Right lobe of liver (tissue), 6 donors: ENCODE measurements around the gene NFYC. TPM values are rescaled to one million over a fixed set of nuclear protein-coding genes. Genes with fewer than 3 reads are reported as not detected.
"Not testable (repeated sequence)": the region's sequence is repeated elsewhere in the genome, so short reads cannot be mapped to it uniquely, and the experiment has no call there.

Source experiments
- ATAC-seq, 4 donors: fragments of 200-7000 bp; cut with Tn5 transposase; one replicate each; pipeline ENCODE4 v1.9.1; 2020; ENCODE audit warnings: mild to moderate bottlenecking in 4 of 4, moderate library complexity in 4 of 4
- DNase-seq, 3 donors: peaks; one replicate each; pipeline ENCODE4 v3.0.0-alpha.2; 2020
- H3K27ac ChIP-seq, 3 donors: fragments of 200-600 bp; one replicate each; pipeline ENCODE4 v1.8.0; 2022
- H3K27me3 ChIP-seq, 2 donors: fragments of 200-600 bp; one replicate each; pipeline ENCODE4 v1.8.0; 2022
- H3K36me3 ChIP-seq, 4 donors: fragments of 200-600 bp; sonication (generic) in 1 of 4; one replicate each; pipeline versions ENCODE4 v1.5.1 to v1.8.0; 2017 to 2022; ENCODE audit warnings: control low read depth in 1 of 4
- H3K4me1 ChIP-seq, 4 donors: fragments of 200-600 bp; sonication (generic) in 1 of 4; one replicate each; pipeline versions ENCODE4 v1.5.1 to v1.8.0; 2017 to 2022; ENCODE audit warnings: control low read depth in 1 of 4
- H3K4me3 ChIP-seq, 3 donors: fragments of 200-600 bp; one replicate each; pipeline ENCODE4 v1.8.0; 2022
- H3K9me3 ChIP-seq, 4 donors: fragments of 200-600 bp; sonication (generic) in 1 of 4; one replicate each; pipeline versions ENCODE4 v1.5.1 to v1.8.0; 2017 to 2022; ENCODE audit warnings: control low read depth in 1 of 4
- CTCF ChIP-seq, 4 donors: fragments of 200-600 bp in 3 of 4; fragments of 450-650 bp in 1 of 4; IDR thresholded peaks; one replicate each; pipeline versions ENCODE4 v1.5.1 to v1.8.0; 2016 to 2022; ENCODE audit warnings: antibody characterized with exemption in 4 of 4, mild to moderate bottlenecking in 2 of 4
- POLR2A ChIP-seq: fragments of 450-650 bp; IDR thresholded peaks from one replicate; pipeline ENCODE4 v1.6.1; 2017; ENCODE audit warnings: antibody characterized with exemption, mild to moderate bottlenecking
- WGBS: methylation state at CpG from one replicate; pipeline ENCODE4 v1.1.6; 2018; ENCODE audit warnings: low coverage, low lambda C conversion rate; ENCODE audit not compliant: insufficient coverage; ENCODE audit errors: missing lambda C conversion rate; 5-methylcytosine and 5-hydroxymethylcytosine counted together
- intact Hi-C, 2 donors: fragments of 100-400 bp; cut with DNase I; formaldehyde crosslinking; loops; one replicate each; pipeline versions ENCODE4 v1.11.2 to v1.14.1; 2022
- total RNA-seq, 6 experiments: library from RNA; depleted of rRNA in 2 of 6; stranded (reverse); fragments of >200 nt in 2 of 6; fragmentation: NEBNext Ultra II Directional in 3 of 6; extraction: Animal tissue kit (Norgen Biotek cat#: 25700) in 3 of 6; gene quantifications; one replicate each; pipeline versions ENCODE4 v1.1.0 to v1.2.4, GENCODE V29; 2016 to 2023
- donor health status: DM: no; HTN: yes; CAD: no.
- donor health status: DM: no; HTN: no; CAD: no.
- donor health status: DM: no; HTN: no; CAD: no.
- donor health status: DM: no; HTN: yes; CAD: no.
- donor health status: DM: no; HTN: yes; CAD: no.

NFYC gene
- total RNA-seq, 6 experiments from 2014 or later, result 21.9 to 36.1 (median 28.1) TPM

GRCh38 chr1:40701684-40702083 is 10.2 kb downstream of the NFYC start:
- no peaks in the 10 kb centered on the region for H3K9me3 ChIP-seq
- no peaks in the 10 kb centered on the region for H3K27me3 ChIP-seq
- no peaks in the 10 kb centered on the region for H3K36me3 ChIP-seq
- intact Hi-C loops, result no loop called here
- TF ChIP-seq CTCF (IDR thresholded peaks at IDR 0.05) (no peak), POLR2A (no peak)
- H3K4me3 ChIP-seq, result no peak overlapping the region
- 36% methylated on average over 2 of the region's 3 CpGs for WGBS
- peaks cover 0 to 47% (median 11%) of the 10 kb centered on the region in 4 donors for H3K4me1 ChIP-seq
- DNase-seq, result no peak
- ATAC-seq, result no peak
- no peak overlapping the region for H3K27ac ChIP-seq

- H3K27me3 ChIP-seq, H3K27ac ChIP-seq, intact Hi-C loops, ATAC-seq, H3K4me3 ChIP-seq, H3K9me3 ChIP-seq, H3K36me3 ChIP-seq, DNase-seq: not testable (repeated sequence)
- H3K4me1 ChIP-seq, result peaks cover 0 to 43% (median 11%) of the 10 kb centered on the region in 4 donors
- WGBS, result 78% methylated on average over 8 of the region's 9 CpGs
Observed at GRCh38 chr1:40702810-40703209, 11.3 kb downstream of the NFYC start.

- Histone ChIP-seq H3K27ac (no peak overlapping the region), H3K4me3 (no peak overlapping the region), H3K4me1 (peaks cover 0 to 43% (median 11%) of the 10 kb centered on the region in 4 donors), H3K36me3 (no peaks in the 10 kb centered on the region), H3K27me3 (no peaks in the 10 kb centered on the region), H3K9me3 (no peaks in the 10 kb centered on the region)
- ATAC-seq (peak in 1 of 4 donors; percentile 11), DNase-seq (no peak)
- TF ChIP-seq POLR2A (no peak), CTCF (IDR thresholded peaks at IDR 0.05) (no peak)
- 86% methylated on average over 2 of the region's 3 CpGs for WGBS
- intact Hi-C loops, result no loop called here
Observed at GRCh38 chr1:40703316-40703715, 11.8 kb downstream of the NFYC start.

- Histone ChIP-seq H3K27me3 (no peaks in the 10 kb centered on the region), H3K36me3 (no peaks in the 10 kb centered on the region), H3K4me1 (peaks cover 0 to 34% (median 11%) of the 10 kb centered on the region in 4 donors), H3K4me3 (no peak overlapping the region), H3K27ac (peak overlapping the region in 1 of 3 donors; percentile 12), H3K9me3 (no peaks in the 10 kb centered on the region)
- peak in 3 of 4 donors; percentile 7 to 55 (median 7) for ATAC-seq
- TF ChIP-seq CTCF (IDR thresholded peaks at IDR 0.05), result no peak
- no peak for DNase-seq
- WGBS, result 48% methylated on average over 3 of the region's 3 CpGs
- intact Hi-C loops, result no loop called here
Observed at GRCh38 chr1:40704817-40705733, 13.6 kb downstream of the NFYC start.

- DNase-seq (no peak), ATAC-seq (no peak)
- no peak overlapping the region for H3K4me3 ChIP-seq
- no peaks in the 10 kb centered on the region for H3K27me3 ChIP-seq
- H3K9me3 ChIP-seq, result no peaks in the 10 kb centered on the region
- H3K27ac ChIP-seq, result no peak overlapping the region
- 90% methylated on average over 4 of the region's 4 CpGs for WGBS
- peaks cover 0 to 46% (median 11%) of the 10 kb centered on the region in 4 donors for H3K4me1 ChIP-seq
- no peaks in the 10 kb centered on the region for H3K36me3 ChIP-seq
- no peak for TF ChIP-seq POLR2A
- no peak for TF ChIP-seq CTCF (IDR thresholded peaks at IDR 0.05)
- intact Hi-C loops, result no loop called here
Observed at GRCh38 chr1:40706626-40707025, 15.1 kb downstream of the NFYC start.
